Testis (tissue), 3 donors: Measurements from ENCODE around the gene NEURL2. TPM values are rescaled to one million over a fixed set of nuclear protein-coding genes. Genes with fewer than 3 reads are reported as not detected.

Experiments used
- DNase-seq: peaks from one replicate; pipeline ENCODE4 v3.0.0-alpha.2; 2019
- H3K27ac ChIP-seq, 2 donors: fragments of 200-600 bp; sonication (generic); one replicate each; pipeline ENCODE4 v1.5.1; 2019
- H3K27me3 ChIP-seq: fragments of 200-600 bp; sonication (generic); one replicate; pipeline ENCODE4 v1.5.1; 2019
- H3K36me3 ChIP-seq: fragments of 200-600 bp; sonication (generic); one replicate; pipeline ENCODE4 v1.5.1; 2017; ENCODE audit warnings: low read depth; ENCODE audit errors: missing control alignments
- H3K4me1 ChIP-seq: fragments of 200-600 bp; sonication (generic); one replicate; pipeline ENCODE4 v1.5.1; 2019
- H3K4me3 ChIP-seq, 2 donors: fragments of 200-600 bp; sonication (generic); one replicate each; pipeline ENCODE4 v1.5.1; 2017 to 2019
- H3K9me3 ChIP-seq: fragments of 200-600 bp; sonication (generic); one replicate; pipeline ENCODE4 v1.5.1; 2017
- CTCF ChIP-seq, 3 experiments: fragments of 450-650 bp in 2 of 3; fragments of 200-600 bp in 1 of 3; sonication (generic) in 1 of 3; IDR thresholded peaks; one replicate each; pipeline ENCODE4 v1.5.1; 2016 to 2019; ENCODE audit warnings: antibody characterized with exemption in 3 of 3, mild to moderate bottlenecking in 2 of 3, moderate library complexity in 1 of 3
- POLR2A ChIP-seq: fragments of 450-650 bp; IDR thresholded peaks from one replicate; pipeline ENCODE4 v1.6.1; 2017; ENCODE audit warnings: antibody characterized with exemption, mild to moderate bottlenecking, moderate library complexity
- WGBS, 2 donors: methylation state at CpG; one replicate each; pipeline ENCODE4 v1.1.5; 2018; 5-methylcytosine and 5-hydroxymethylcytosine counted together
- intact Hi-C: fragments of 100-400 bp; cut with DNase I; formaldehyde crosslinking; loops from one replicate; pipeline ENCODE4 v1.15.1; 2023; ENCODE audit warnings: low total_unique reads
- polyA plus RNA-seq: library from polyadenylated mRNA; stranded (reverse); fragments of 350-450 nt; fragmentation: Illumina TruSeq; extraction: RNeasy Lipid Tissue Mini Kit (QIAGEN cat#74804); gene quantifications from one replicate; pipeline ENCODE4 v1.2.3, GENCODE V29; 2014; ENCODE audit warnings: low read depth, low replicate concordance; ENCODE audit not compliant: insufficient read depth
- total RNA-seq, 2 donors: library from RNA; depleted of rRNA; stranded (reverse); fragments of >200 nt; gene quantifications; one replicate each; pipeline ENCODE4 v1.2.3, GENCODE V29; 2016

The NEURL2 gene
- total and polyA plus RNA-seq, 3 donors from 2014 or later = 1.9 to 9.1 (median 7.0) TPM

DNA sequence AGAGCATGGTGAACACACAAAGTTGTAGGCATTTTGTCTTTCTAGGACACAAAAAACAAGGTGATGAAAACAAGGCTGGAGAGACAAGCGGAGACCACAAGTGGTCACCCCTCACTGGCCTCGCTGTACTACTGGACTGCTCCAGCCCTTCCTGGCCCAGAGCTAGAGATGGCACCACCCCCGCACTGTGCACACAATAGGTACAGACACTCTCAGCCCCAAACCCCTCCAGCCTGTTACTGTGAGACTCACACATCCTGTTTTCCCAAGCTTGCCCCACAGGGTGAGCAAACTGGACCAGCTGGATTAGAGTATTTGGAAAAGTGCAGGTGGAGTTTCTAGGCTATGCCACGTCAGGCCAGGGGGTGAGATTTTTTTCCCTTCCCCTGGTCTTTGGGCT lies 18.4 kb downstream of the NEURL2 start:
- DNase-seq = no peak
- Histone ChIP-seq H3K4me1 (peaks cover 4% of the 10 kb centered on the region), H3K9me3 (no peaks in the 10 kb centered on the region), H3K4me3 (no peak overlapping the region), H3K27ac (no peak overlapping the region), H3K27me3 (no peaks in the 10 kb centered on the region), H3K36me3 (no peaks in the 10 kb centered on the region)
- 86 to 93% methylated on average over 4 of the region's 4 CpGs for WGBS, 2 donors
- TF ChIP-seq POLR2A (no peak), CTCF (IDR thresholded peaks at IDR 0.05) (no peak)
- intact Hi-C loops = no loop called here

DNA sequence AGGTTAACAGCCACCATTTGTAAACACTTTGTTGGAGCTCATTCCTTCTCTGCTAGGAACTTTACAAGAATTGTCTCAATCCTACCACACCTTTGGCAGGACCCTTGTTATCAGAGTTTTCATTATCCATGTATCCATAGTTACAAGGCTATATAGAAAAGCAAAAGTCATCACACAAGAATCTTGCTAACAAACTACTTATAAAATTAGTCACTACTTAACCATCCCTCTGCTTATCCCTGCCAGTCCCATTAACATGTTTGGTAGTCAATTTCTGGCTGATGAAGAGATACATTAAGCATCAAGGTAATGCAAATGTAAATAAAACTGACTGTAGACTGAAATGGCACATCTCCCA lies 23.2 kb downstream of the NEURL2 start:
- intact Hi-C loops = no loop called here
- H3K9me3 ChIP-seq = no peaks in the 10 kb centered on the region
- H3K36me3 ChIP-seq = no peaks in the 10 kb centered on the region
- peaks cover 9% of the 10 kb centered on the region for H3K4me1 ChIP-seq
- no peaks in the 10 kb centered on the region for H3K27me3 ChIP-seq
- TF ChIP-seq CTCF (IDR thresholded peaks at IDR 0.05) (no peak), POLR2A (no peak)
- peak overlapping the region; percentile 19 to 22 for H3K27ac ChIP-seq
- no peak for DNase-seq
- no peak overlapping the region for H3K4me3 ChIP-seq

DNA sequence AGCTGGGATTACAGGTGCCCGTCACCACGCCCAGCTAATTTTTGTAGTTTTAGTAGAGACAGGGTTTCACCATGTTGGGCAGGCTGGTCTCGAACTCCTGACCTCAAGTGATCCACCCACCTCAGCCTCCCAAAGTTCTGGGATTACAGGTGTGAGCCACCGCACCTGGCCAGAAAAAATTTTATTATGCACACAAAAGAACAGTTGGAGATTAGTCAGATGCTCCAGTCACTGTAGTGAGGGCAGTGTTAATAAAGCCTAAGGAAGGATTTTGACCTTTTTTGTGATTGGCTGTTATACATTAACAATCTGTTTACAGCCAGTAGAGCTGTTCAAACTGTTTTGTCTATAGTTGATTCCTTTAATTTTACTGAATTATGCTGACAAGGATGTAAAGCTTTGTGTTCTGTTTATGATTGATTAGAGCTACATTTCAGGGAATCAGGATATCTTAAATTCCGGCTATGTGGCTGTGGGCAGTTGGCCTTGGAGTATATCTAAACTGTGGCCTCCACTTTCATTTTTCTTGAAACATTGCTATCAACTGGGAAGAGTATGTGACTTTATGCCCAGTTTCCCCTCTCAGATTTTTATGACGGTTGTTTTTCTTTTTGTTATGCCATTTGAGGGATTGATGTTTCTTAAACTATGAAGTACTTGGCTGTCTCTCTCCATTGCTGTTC lies 23.7 kb downstream of the NEURL2 start:
- peaks cover 9% of the 10 kb centered on the region for H3K4me1 ChIP-seq
- no peak for DNase-seq
- no peaks in the 10 kb centered on the region for H3K27me3 ChIP-seq
- intact Hi-C loops = no loop called here
- 72 to 73% methylated on average over 6 of the region's 6 CpGs for WGBS, 2 donors
- H3K27ac ChIP-seq = peak overlapping the region; percentile 19 to 22
- no peaks in the 10 kb centered on the region for H3K9me3 ChIP-seq
- H3K4me3 ChIP-seq = no peak overlapping the region
- TF ChIP-seq POLR2A = no peak
- TF ChIP-seq CTCF (IDR thresholded peaks at IDR 0.05) = no peak
- no peaks in the 10 kb centered on the region for H3K36me3 ChIP-seq

DNA sequence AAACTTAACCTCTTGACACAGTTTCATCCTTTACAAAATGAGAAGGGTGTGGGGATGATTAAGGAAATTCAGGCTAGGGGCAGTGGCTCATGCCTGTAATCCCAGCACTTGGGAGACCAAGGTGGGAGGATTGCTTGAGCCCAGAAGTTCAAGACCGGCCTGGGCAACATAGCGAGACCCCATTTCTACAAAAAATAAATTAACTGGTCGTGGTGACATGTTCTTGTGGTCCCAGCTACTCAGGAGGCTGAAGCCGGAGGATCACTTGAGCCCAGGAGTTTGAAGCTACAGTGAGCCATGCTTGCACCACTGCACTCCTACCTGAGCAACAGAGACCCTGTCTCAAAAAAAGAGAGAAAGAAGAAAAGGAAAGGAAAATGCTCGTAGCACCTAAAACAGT lies 24.6 kb downstream of the NEURL2 start:
- intact Hi-C loops = no loop called here
- DNase-seq = no peak
- no peaks in the 10 kb centered on the region for H3K9me3 ChIP-seq

More for the DNA sequence above, 24.6 kb downstream of the NEURL2 start:
- Histone ChIP-seq H3K4me1 (peaks cover 9% of the 10 kb centered on the region), H3K27ac (no peak overlapping the region), H3K27me3 (no peaks in the 10 kb centered on the region), H3K36me3 (no peaks in the 10 kb centered on the region), H3K4me3 (no peak overlapping the region)
- TF ChIP-seq CTCF (IDR thresholded peaks at IDR 0.05) (no peak), POLR2A (no peak)
- 86 to 93% methylated on average over 5 of the region's 5 CpGs for WGBS, 2 donors
